HG03139 (cell line): Measurements from ENCODE around the gene MCTP1.

Experiments used
- ATAC-seq: cut with Tn5 transposase; IDR thresholded peaks from one replicate; pipeline ENCODE4 v1.9.1; 2021; ENCODE audit not compliant: unreplicated experiment

Gene MCTP1

GRCh38 chr5:94672746-94673145 lies 612.1 kb downstream of the MCTP1 start:
- ATAC-seq = no peak

DNA sequence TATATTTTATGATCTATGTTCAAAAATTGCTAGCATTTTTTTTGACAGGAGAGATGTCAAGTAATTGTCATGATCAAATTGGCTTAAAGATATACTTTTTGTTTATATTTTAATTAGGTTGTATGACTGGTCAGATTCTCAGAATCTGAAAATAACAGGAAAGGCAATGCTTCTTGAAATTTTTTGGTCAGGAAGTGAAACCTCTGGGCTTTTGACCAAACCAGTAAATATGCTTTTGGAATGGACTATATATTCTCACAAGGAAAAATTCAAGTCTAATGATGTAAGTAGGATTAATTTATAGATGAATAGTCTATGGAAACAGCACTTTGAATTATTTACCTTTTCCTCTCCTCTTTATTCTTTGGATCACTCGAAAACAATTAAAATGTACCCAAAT lies 614.2 kb downstream of the MCTP1 start:
- ATAC-seq = no peak

DNA sequence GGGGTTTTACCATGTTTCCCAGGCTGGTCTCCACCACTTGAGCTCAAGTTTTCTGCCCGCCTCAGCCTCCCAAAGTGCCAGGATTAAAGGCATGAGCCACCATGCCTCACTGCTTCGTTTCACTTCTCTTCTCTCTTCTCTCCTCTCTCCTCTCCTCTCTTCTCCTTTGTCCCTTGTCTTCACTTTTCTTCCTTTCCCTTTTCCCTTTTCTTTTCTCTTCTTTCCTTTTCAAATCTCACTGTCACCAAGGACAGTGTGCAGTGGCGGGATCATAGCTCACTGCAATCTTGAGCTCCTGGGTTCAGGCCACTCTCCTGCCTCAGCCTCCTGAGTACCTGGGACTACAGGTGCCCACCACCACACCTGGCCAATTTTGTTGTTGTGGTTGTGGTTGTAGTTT lies 617.0 kb downstream of the MCTP1 start:
- ATAC-seq = no peak

- ATAC-seq = no peak
These were observed 623.8 kb downstream of the MCTP1 start for GRCh38 chr5:94661086-94661485.

- ATAC-seq = no peak
These were observed 624.4 kb downstream of the MCTP1 start for GRCh38 chr5:94660506-94660905.

GRCh38 chr5:94658272-94658671 lies 626.6 kb downstream of the MCTP1 start:
- no peak for ATAC-seq
